CD4-positive, CD25-positive, alpha-beta regulatory T cell (primary cell): ENCODE results near the gene FHAD1. TPM values are rescaled to one million over a fixed set of nuclear protein-coding genes. Genes with fewer than 3 reads are reported as not detected.
A peak's percentile ranks its signal among the peaks of the same experiment; 100 is the strongest.

ENCODE experiments used
- ATAC-seq, 2 donors: fragments of 150-1000 bp; cut with Tn5 transposase; one replicate each; pipeline ENCODE4 v1.10.0; 2021; ENCODE audit warnings: low read depth in 2 of 2, moderate number of reproducible peaks in 2 of 2, moderate library complexity in 1 of 2
- DNase-seq, 3 donors: peaks; one replicate each; pipeline versions ENCODE4 v3.0.0 to v3.0.0-alpha.2; 2012 to 2022; ENCODE audit warnings: mixed read lengths in 1 of 3
- H3K27ac ChIP-seq: one replicate; pipeline ENCODE4 v1.7.0; 2013; ENCODE audit warnings: mild to moderate bottlenecking, low read length; ENCODE audit not compliant: insufficient read depth, poor library complexity, severe bottlenecking
- H3K27me3 ChIP-seq: one replicate; pipeline ENCODE4 v1.7.0; 2013; ENCODE audit warnings: low read length; ENCODE audit not compliant: control insufficient read depth, insufficient read depth
- H3K36me3 ChIP-seq: one replicate; pipeline ENCODE4 v1.7.0; 2013; ENCODE audit warnings: mild to moderate bottlenecking, low read length, moderate library complexity; ENCODE audit not compliant: control insufficient read depth, insufficient read depth
- H3K4me1 ChIP-seq: 2 replicates; pipeline ENCODE4 v1.7.0; 2013; ENCODE audit warnings: mild to moderate bottlenecking, low read length; ENCODE audit not compliant: insufficient read depth, control insufficient read depth, poor library complexity, severe bottlenecking
- H3K4me3 ChIP-seq: one replicate; pipeline ENCODE4 v1.7.0; 2013; ENCODE audit warnings: low read depth, mild to moderate bottlenecking, low read length, moderate library complexity
- H3K9me3 ChIP-seq, 2 experiments: 1 replicate in 1 of 2; 2 replicates in 1 of 2; pipeline ENCODE4 v1.7.0; 2013; ENCODE audit warnings: low read length in 2 of 2, mild to moderate bottlenecking in 1 of 2, moderate library complexity in 1 of 2; ENCODE audit not compliant: control insufficient read depth in 2 of 2
- H3K27ac Mint-ChIP-seq, 3 donors: one replicate each; pipeline ENCODE4 v1.8.0; 2020 to 2022; ENCODE audit warnings: mild to moderate bottlenecking in 3 of 3, mixed read lengths in 3 of 3, moderate library complexity in 2 of 3
- H3K27me3 Mint-ChIP-seq: one replicate; pipeline ENCODE4 v1.8.0; 2022; ENCODE audit warnings: mild to moderate bottlenecking, mixed read lengths
- H3K36me3 Mint-ChIP-seq: one replicate; pipeline ENCODE4 v1.8.0; 2020; ENCODE audit warnings: mixed read lengths
- H3K4me1 Mint-ChIP-seq, 4 donors: one replicate each; pipeline ENCODE4 v1.8.0; 2020 to 2022; ENCODE audit warnings: mixed read lengths in 4 of 4, mild to moderate bottlenecking in 1 of 4
- H3K4me3 Mint-ChIP-seq, 4 donors: one replicate each; pipeline ENCODE4 v1.8.0; 2020 to 2022; ENCODE audit warnings: mild to moderate bottlenecking in 4 of 4, mixed read lengths in 4 of 4, moderate library complexity in 3 of 4
- H3K9me3 Mint-ChIP-seq, 7 donors: one replicate each; pipeline ENCODE4 v1.8.0; 2020 to 2022; ENCODE audit warnings: mixed read lengths in 7 of 7, mild to moderate bottlenecking in 3 of 7, moderate library complexity in 2 of 7
- polyA plus RNA-seq, 4 donors: library from polyadenylated mRNA; unstranded; fragments of 300-500 nt; fragmentation: Illumina TruSeq; gene quantifications; one replicate each; pipeline ENCODE4 v1.2.3, GENCODE V29; 2021
- total RNA-seq: library from RNA; stranded (reverse); gene quantifications from one replicate; pipeline ENCODE4 v1.2.3, GENCODE V29; 2022

Gene FHAD1
- total and polyA plus RNA-seq, 5 donors from 2014 or later: not detected

- Mint-ChIP-seq H3K27me3 (peaks cover 30% of the 10 kb centered on the region), H3K27ac (no peak overlapping the region), H3K4me1 (peaks cover 0 to 4% (median 0%) of the 10 kb centered on the region in 4 donors), H3K4me3 (no peak overlapping the region), H3K36me3 (no peaks in the 10 kb centered on the region), H3K9me3 (peaks cover 0 to 3% (median 0%) of the 10 kb centered on the region in 7 donors)
- no peaks in the 10 kb centered on the region for H3K36me3 ChIP-seq
- no peaks in the 10 kb centered on the region for H3K9me3 ChIP-seq
- DNase-seq: no peak
- H3K27ac ChIP-seq: no peak overlapping the region
- H3K27me3 ChIP-seq: peaks cover 6% of the 10 kb centered on the region
- H3K4me3 ChIP-seq: no peak overlapping the region
- no peaks in the 10 kb centered on the region for H3K4me1 ChIP-seq
- ATAC-seq: no peak
These were observed 78.5 kb downstream of the FHAD1 start for GRCh38 chr1:15325375-15326085.

- Histone ChIP-seq H3K27me3 (peaks cover 6% of the 10 kb centered on the region), H3K4me1 (no peaks in the 10 kb centered on the region), H3K36me3 (no peaks in the 10 kb centered on the region), H3K27ac (no peak overlapping the region), H3K4me3 (no peak overlapping the region), H3K9me3 (no peaks in the 10 kb centered on the region)
- peaks cover 18% of the 10 kb centered on the region for H3K27me3 Mint-ChIP-seq
- DNase-seq: no peak
- H3K4me3 Mint-ChIP-seq: no peak overlapping the region
- ATAC-seq: no peak
- no peak overlapping the region for H3K27ac Mint-ChIP-seq
- no peaks in the 10 kb centered on the region for H3K36me3 Mint-ChIP-seq
- H3K4me1 Mint-ChIP-seq: peaks cover 0 to 4% (median 0%) of the 10 kb centered on the region in 4 donors
- no peaks in the 10 kb centered on the region for H3K9me3 Mint-ChIP-seq
These were observed 79.9 kb downstream of the FHAD1 start for GRCh38 chr1:15326691-15327588.

- Mint-ChIP-seq H3K4me1 (peaks cover 0 to 4% (median 0%) of the 10 kb centered on the region in 4 donors), H3K27ac (no peak overlapping the region), H3K36me3 (no peaks in the 10 kb centered on the region), H3K4me3 (no peak overlapping the region), H3K9me3 (no peaks in the 10 kb centered on the region), H3K27me3 (peaks cover 14% of the 10 kb centered on the region)
- Histone ChIP-seq H3K9me3 (no peaks in the 10 kb centered on the region), H3K27me3 (peaks cover 6% of the 10 kb centered on the region), H3K4me1 (no peaks in the 10 kb centered on the region), H3K36me3 (no peaks in the 10 kb centered on the region), H3K4me3 (no peak overlapping the region), H3K27ac (no peak overlapping the region)
- DNase-seq (no peak), ATAC-seq (no peak)
These were observed 81.5 kb downstream of the FHAD1 start for GRCh38 chr1:15328351-15329103.

- H3K27me3 ChIP-seq: peaks cover 6% of the 10 kb centered on the region
- no peaks in the 10 kb centered on the region for H3K9me3 ChIP-seq
- no peak for DNase-seq
- H3K4me3 ChIP-seq: no peak overlapping the region
- no peaks in the 10 kb centered on the region for H3K4me1 ChIP-seq
- no peak overlapping the region for H3K4me3 Mint-ChIP-seq
- no peaks in the 10 kb centered on the region for H3K36me3 ChIP-seq
- no peak for ATAC-seq
- no peaks in the 10 kb centered on the region for H3K9me3 Mint-ChIP-seq
- H3K4me1 Mint-ChIP-seq: no peaks in the 10 kb centered on the region
- no peak overlapping the region for H3K27ac ChIP-seq
- no peak overlapping the region for H3K27ac Mint-ChIP-seq
- H3K36me3 Mint-ChIP-seq: no peaks in the 10 kb centered on the region
- H3K27me3 Mint-ChIP-seq: peaks cover 7% of the 10 kb centered on the region
These were observed 82.2 kb downstream of the FHAD1 start for GRCh38 chr1:15329104-15329820.

GRCh38 chr1:15330028-15330427 lies 83.0 kb downstream of the FHAD1 start:
- H3K27me3 Mint-ChIP-seq: peaks cover 6% of the 10 kb centered on the region
- H3K4me3 Mint-ChIP-seq: no peak overlapping the region
- H3K4me3 ChIP-seq: no peak overlapping the region
- H3K36me3 Mint-ChIP-seq: no peaks in the 10 kb centered on the region
- no peaks in the 10 kb centered on the region for H3K9me3 ChIP-seq
- no peaks in the 10 kb centered on the region for H3K4me1 ChIP-seq
- peaks cover 6% of the 10 kb centered on the region for H3K27me3 ChIP-seq
- H3K27ac Mint-ChIP-seq: no peak overlapping the region
- no peak overlapping the region for H3K27ac ChIP-seq
- DNase-seq (no peak), ATAC-seq (no peak)
- no peaks in the 10 kb centered on the region for H3K9me3 Mint-ChIP-seq
- no peaks in the 10 kb centered on the region for H3K36me3 ChIP-seq
- no peaks in the 10 kb centered on the region for H3K4me1 Mint-ChIP-seq

- Histone ChIP-seq H3K4me1 (no peaks in the 10 kb centered on the region), H3K9me3 (no peaks in the 10 kb centered on the region), H3K4me3 (no peak overlapping the region), H3K27me3 (peaks cover 6% of the 10 kb centered on the region), H3K27ac (no peak overlapping the region), H3K36me3 (no peaks in the 10 kb centered on the region)
- no peak for ATAC-seq
- no peak overlapping the region for H3K4me3 Mint-ChIP-seq
- peaks cover 0 to 2% (median 0%) of the 10 kb centered on the region in 7 donors for H3K9me3 Mint-ChIP-seq
- H3K27me3 Mint-ChIP-seq: no peaks in the 10 kb centered on the region
- no peaks in the 10 kb centered on the region for H3K36me3 Mint-ChIP-seq
- no peaks in the 10 kb centered on the region for H3K4me1 Mint-ChIP-seq
- peak overlapping the region in 1 of 3 donors; percentile 8 for H3K27ac Mint-ChIP-seq
- DNase-seq: no peak
These were observed 84.2 kb downstream of the FHAD1 start for GRCh38 chr1:15331180-15331579.

- no peaks in the 10 kb centered on the region for H3K4me1 Mint-ChIP-seq
- no peak for ATAC-seq
These were observed 84.7 kb downstream of the FHAD1 start for GRCh38 chr1:15331734-15332133.

More at GRCh38 chr1:15331734-15332133, 84.7 kb downstream of the FHAD1 start:
- no peak overlapping the region for H3K27ac Mint-ChIP-seq
- H3K9me3 ChIP-seq: no peaks in the 10 kb centered on the region
- no peak overlapping the region for H3K4me3 Mint-ChIP-seq
- H3K9me3 Mint-ChIP-seq: peaks cover 0 to 2% (median 0%) of the 10 kb centered on the region in 7 donors
- no peak overlapping the region for H3K27ac ChIP-seq
- no peaks in the 10 kb centered on the region for H3K4me1 ChIP-seq
- no peak overlapping the region for H3K4me3 ChIP-seq
- H3K27me3 ChIP-seq: peaks cover 6% of the 10 kb centered on the region
- H3K27me3 Mint-ChIP-seq: no peaks in the 10 kb centered on the region
- DNase-seq: no peak
- no peaks in the 10 kb centered on the region for H3K36me3 Mint-ChIP-seq
- no peaks in the 10 kb centered on the region for H3K36me3 ChIP-seq
